OCI-LY1 (cell line): ENCODE results near the gene NAV2.

Source experiments
- CTCF ChIP-seq: fragments of 200-600 bp; sonication (generic), shearing (Covaris generic); IDR thresholded peaks from 2 replicates; pipeline ENCODE4 v1.5.1; 2017; ENCODE audit warnings: mild to moderate bottlenecking, antibody characterized with exemption, low read length, moderate library complexity, mixed read lengths
- EZH2 ChIP-seq: fragments of 200-600 bp; sonication (generic), shearing (Covaris generic); IDR thresholded peaks from 2 replicates; pipeline ENCODE4 v1.8.0; 2017; ENCODE audit warnings: borderline replicate concordance, mixed run types, mild to moderate bottlenecking, antibody characterized with exemption, low read length, moderate library complexity, mixed read lengths

GRCh38 chr11:19996571-19996970 is 283.9 kb downstream of the NAV2 start:
- no peak for TF ChIP-seq EZH2
- TF ChIP-seq CTCF = no peak
